Nephron progenitor cell (in vitro differentiated cells): Measurements from ENCODE around the gene SLC30A5.
"Not testable (repeated sequence)": the region's sequence is repeated elsewhere in the genome, so short reads cannot be mapped to it uniquely, and the experiment has no call there.

Experiments
- DNase-seq: peaks from one replicate; pipeline ENCODE4 v3.0.0; 2021
- H3K27ac Mint-ChIP-seq: 2 replicates; pipeline ENCODE4 v1.8.0; 2021; ENCODE audit warnings: mild to moderate bottlenecking, moderate library complexity, mixed read lengths
- H3K27me3 Mint-ChIP-seq: 2 replicates; pipeline ENCODE4 v1.8.0; 2021; ENCODE audit warnings: mild to moderate bottlenecking, low read depth, mixed read lengths; ENCODE audit not compliant: poor library complexity
- H3K36me3 Mint-ChIP-seq: 2 replicates; pipeline ENCODE4 v1.8.0; 2021; ENCODE audit warnings: low read depth, mixed read lengths
- H3K4me1 Mint-ChIP-seq: 2 replicates; pipeline ENCODE4 v1.8.0; 2021; ENCODE audit warnings: mixed read lengths
- H3K4me3 Mint-ChIP-seq: 2 replicates; pipeline ENCODE4 v1.8.0; 2021; ENCODE audit warnings: mild to moderate bottlenecking, moderate library complexity, mixed read lengths
- H3K9me3 Mint-ChIP-seq: 2 replicates; pipeline ENCODE4 v1.8.0; 2021; ENCODE audit warnings: mild to moderate bottlenecking, moderate library complexity, mixed read lengths
- CTCF ChIP-seq: fragments of 200-600 bp; sonication (generic); IDR thresholded peaks from 2 replicates; pipeline ENCODE4 v1.5.0; 2021; ENCODE audit warnings: antibody characterized with exemption

SLC30A5 gene

GRCh38 chr5:69079556-69079955 is 14.3 kb upstream of the SLC30A5 start:
- H3K4me1 Mint-ChIP-seq: peaks cover 9% of the 10 kb centered on the region
- H3K27ac Mint-ChIP-seq: no peak overlapping the region
- no peaks in the 10 kb centered on the region for H3K36me3 Mint-ChIP-seq
- peaks cover 3% of the 10 kb centered on the region for H3K27me3 Mint-ChIP-seq
- no peaks in the 10 kb centered on the region for H3K9me3 Mint-ChIP-seq
- no peak overlapping the region for H3K4me3 Mint-ChIP-seq
- no peak for TF ChIP-seq CTCF
- no peak for DNase-seq

- Mint-ChIP-seq H3K4me1 (peaks cover 9% of the 10 kb centered on the region), H3K36me3 (no peaks in the 10 kb centered on the region), H3K9me3 (peaks cover 5% of the 10 kb centered on the region), H3K4me3 (no peak overlapping the region), H3K27ac (no peak overlapping the region), H3K27me3 (peaks cover 3% of the 10 kb centered on the region)
- no peak for DNase-seq
- TF ChIP-seq CTCF: no peak
These were observed 10.4 kb upstream of the SLC30A5 start for GRCh38 chr5:69083412-69083811.

- DNase-seq: no peak
- Mint-ChIP-seq H3K9me3 (peaks cover 5% of the 10 kb centered on the region), H3K4me1 (peaks cover 9% of the 10 kb centered on the region), H3K4me3 (no peak overlapping the region), H3K27ac (no peak overlapping the region), H3K27me3 (peaks cover 3% of the 10 kb centered on the region), H3K36me3 (no peaks in the 10 kb centered on the region)
- TF ChIP-seq CTCF: no peak
These were observed 9.6 kb upstream of the SLC30A5 start for GRCh38 chr5:69084195-69084594.

- Mint-ChIP-seq H3K27ac (no peak overlapping the region), H3K4me1 (peaks cover 9% of the 10 kb centered on the region), H3K4me3 (no peak overlapping the region), H3K36me3 (no peaks in the 10 kb centered on the region), H3K27me3 (peaks cover 3% of the 10 kb centered on the region), H3K9me3 (peaks cover 5% of the 10 kb centered on the region)
- no peak for DNase-seq
- TF ChIP-seq CTCF: no peak
These were observed 8.9 kb upstream of the SLC30A5 start for GRCh38 chr5:69084903-69085302.

GRCh38 chr5:69086206-69086605 is 7.6 kb upstream of the SLC30A5 start:
- Mint-ChIP-seq H3K4me3 (no peak overlapping the region), H3K27ac (no peak overlapping the region), H3K9me3 (peaks cover 5% of the 10 kb centered on the region), H3K4me1 (peaks cover 9% of the 10 kb centered on the region), H3K27me3 (peaks cover 3% of the 10 kb centered on the region), H3K36me3 (no peaks in the 10 kb centered on the region)
- no peak for TF ChIP-seq CTCF
- no peak for DNase-seq

GRCh38 chr5:69088006-69088405 is 5.8 kb upstream of the SLC30A5 start:
- H3K4me3 Mint-ChIP-seq, H3K27me3 Mint-ChIP-seq, H3K9me3 Mint-ChIP-seq, DNase-seq, H3K27ac Mint-ChIP-seq, H3K36me3 Mint-ChIP-seq: not testable (repeated sequence)
- H3K4me1 Mint-ChIP-seq: peaks cover 16% of the 10 kb centered on the region

GRCh38 chr5:69090158-69090557 is 3.7 kb upstream of the SLC30A5 start:
- no peak for TF ChIP-seq CTCF
- Mint-ChIP-seq H3K36me3 (no peaks in the 10 kb centered on the region), H3K4me3 (no peak overlapping the region), H3K27ac (no peak overlapping the region), H3K9me3 (peaks cover 5% of the 10 kb centered on the region), H3K27me3 (no peaks in the 10 kb centered on the region), H3K4me1 (peaks cover 15% of the 10 kb centered on the region)
- DNase-seq: no peak
